SK-N-SH treated with all-trans-retinoic acid at 6 μM for 48 hours (cell line): Measurements from ENCODE around the gene NGB.
A peak's percentile ranks its signal among the peaks of the same experiment; 100 is the strongest.

Source experiments
- ATAC-seq: fragments of 200-7000 bp; cut with Tn5 transposase; 3 replicates; pipeline ENCODE4 v1.9.1; 2020; ENCODE audit warnings: mild to moderate bottlenecking, moderate library complexity
- ARNTL ChIP-seq: fragments of 450-650 bp; formaldehyde crosslinking; IDR thresholded peaks from 2 replicates; pipeline ENCODE4 v1.5.0; 2020; ENCODE audit warnings: low read depth, mild to moderate bottlenecking, moderate library complexity, borderline replicate concordance
- BACH2 ChIP-seq: fragments of 250-450 bp; sonication (Bioruptor Pico); IDR thresholded peaks from 2 replicates; pipeline ENCODE4 v1.9.0; 2021; ENCODE audit warnings: mild to moderate bottlenecking, borderline replicate concordance
- CSDC2 ChIP-seq: fragments of 250-450 bp; sonication (Bioruptor Pico); IDR thresholded peaks from 2 replicates; pipeline ENCODE4 v1.5.0; 2020; ENCODE audit warnings: mild to moderate bottlenecking, moderate library complexity
- ESRRG ChIP-seq: fragments of 250-450 bp; sonication (Bioruptor Pico); IDR thresholded peaks from 2 replicates; pipeline ENCODE4 v1.6.1; 2021; ENCODE audit warnings: mild to moderate bottlenecking
- GLIS3 ChIP-seq: fragments of 250-450 bp; sonication (Bioruptor Pico); IDR thresholded peaks from 2 replicates; pipeline ENCODE4 v1.5.0; 2020; ENCODE audit warnings: mild to moderate bottlenecking, moderate library complexity
- ISL1 ChIP-seq: fragments of 250-450 bp; sonication (Bioruptor Pico); IDR thresholded peaks from 2 replicates; pipeline ENCODE4 v2.1.2; 2022; ENCODE audit warnings: mild to moderate bottlenecking, moderate library complexity
- OSR1 ChIP-seq: fragments of 250-450 bp; sonication (Bioruptor Pico); IDR thresholded peaks from 2 replicates; pipeline ENCODE4 v1.8.0; 2022; ENCODE audit warnings: moderate library complexity, mild to moderate bottlenecking, inconsistent platforms
- PPARA ChIP-seq: fragments of 250-450 bp; sonication (Bioruptor Pico); IDR thresholded peaks from 2 replicates; pipeline ENCODE4 v1.5.0; 2020; ENCODE audit warnings: mild to moderate bottlenecking, borderline replicate concordance
- RARB ChIP-seq: fragments of 250-450 bp; sonication (Bioruptor Pico); IDR thresholded peaks from 2 replicates; pipeline ENCODE4 v1.8.0; 2021; ENCODE audit warnings: mild to moderate bottlenecking, moderate library complexity
- SNAI2 ChIP-seq: fragments of 250-450 bp; sonication (Bioruptor Pico); IDR thresholded peaks from 2 replicates; pipeline ENCODE4 v1.5.0; 2020; ENCODE audit warnings: mild to moderate bottlenecking, moderate library complexity
- TOX ChIP-seq: fragments of 250-450 bp; sonication (Bioruptor Pico); IDR thresholded peaks from 2 replicates; pipeline ENCODE4 v1.8.0; 2021; ENCODE audit warnings: mild to moderate bottlenecking, moderate library complexity, borderline replicate concordance
- ZC3H10 ChIP-seq: fragments of 250-450 bp; sonication (Bioruptor Pico); IDR thresholded peaks from 2 replicates; pipeline ENCODE4 v1.5.1; 2021; ENCODE audit warnings: mild to moderate bottlenecking, moderate library complexity
- ZFP3 ChIP-seq: fragments of 250-450 bp; sonication (Bioruptor Pico); IDR thresholded peaks from 2 replicates; pipeline ENCODE4 v1.5.0; 2020; ENCODE audit warnings: mild to moderate bottlenecking, moderate library complexity
- ZFP30 ChIP-seq: fragments of 450-650 bp; formaldehyde crosslinking; IDR thresholded peaks from 2 replicates; pipeline ENCODE4 v1.5.0; 2022; ENCODE audit warnings: mild to moderate bottlenecking, moderate library complexity
- ZNF565 ChIP-seq: fragments of 450-650 bp; formaldehyde crosslinking; conservative IDR thresholded peaks from 2 replicates; pipeline ENCODE4 v1.5.0; 2020; ENCODE audit warnings: low read depth, mild to moderate bottlenecking, moderate library complexity
- ZNF70 ChIP-seq: fragments of 450-650 bp; formaldehyde crosslinking; IDR thresholded peaks from 2 replicates; pipeline ENCODE4 v1.5.0; 2020; ENCODE audit warnings: mild to moderate bottlenecking, moderate library complexity
- ZNF8 ChIP-seq: fragments of 450-650 bp; formaldehyde crosslinking; IDR thresholded peaks from 2 replicates; pipeline ENCODE4 v1.5.0; 2020; ENCODE audit warnings: mild to moderate bottlenecking, moderate library complexity
- TF ChIP-seq, protein P1 (sequence below): fragments of 250-450 bp; sonication (Bioruptor Pico); IDR thresholded peaks from 2 replicates; pipeline ENCODE4 v1.8.0; 2021; ENCODE audit warnings: low read depth, mild to moderate bottlenecking, moderate library complexity, borderline replicate concordance
- TF ChIP-seq, protein P2 (sequence below): fragments of 250-450 bp; sonication (Bioruptor Pico); IDR thresholded peaks from 2 replicates; pipeline ENCODE4 v1.5.1; 2021; ENCODE audit warnings: mild to moderate bottlenecking, moderate library complexity
- TF ChIP-seq, protein P3 (sequence below): fragments of 250-450 bp; sonication (Bioruptor Pico); IDR thresholded peaks from 2 replicates; pipeline ENCODE4 v1.8.0; 2020; ENCODE audit warnings: mild to moderate bottlenecking, moderate library complexity, borderline replicate concordance
- TF ChIP-seq, protein P4 (sequence below): fragments of 250-450 bp; sonication (Bioruptor Pico); IDR thresholded peaks from 2 replicates; pipeline ENCODE4 v1.5.1; 2020; ENCODE audit warnings: low read depth, mild to moderate bottlenecking, moderate library complexity
- TF ChIP-seq, protein P5 (sequence below): fragments of 250-450 bp; sonication (Bioruptor Pico); IDR thresholded peaks from 2 replicates; pipeline ENCODE4 v1.5.0; 2020; ENCODE audit warnings: mild to moderate bottlenecking, moderate library complexity

NGB gene

DNA sequence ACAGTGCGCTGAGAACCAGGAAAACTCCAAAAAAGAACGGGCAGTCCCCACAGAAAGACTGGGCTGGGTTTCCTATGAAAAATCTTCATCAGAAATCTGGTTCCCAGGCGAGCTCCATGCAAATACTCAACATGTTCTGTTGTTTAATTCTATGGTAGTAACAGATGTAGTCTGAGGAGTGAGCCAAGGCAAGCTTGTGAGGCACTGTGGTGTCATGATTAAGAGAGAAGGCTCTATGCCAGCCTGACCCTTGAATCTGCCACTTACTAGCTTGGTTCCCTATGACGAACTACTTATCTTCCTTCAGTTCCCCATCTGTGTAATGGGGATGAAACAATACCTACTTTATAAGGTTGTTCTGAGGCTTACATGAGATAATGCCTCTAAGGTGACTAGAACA lies 39.0 kb upstream of the NGB start:
- no peak for ATAC-seq
- no peak for TF ChIP-seq PPARA (CRISPR knock-in tag)
- TF ChIP-seq ISL1: no peak
- no peak for TF ChIP-seq ZNF565 (CRISPR knock-in tag)
- TF ChIP-seq SNAI2 (CRISPR knock-in tag): no peak
- TF ChIP-seq, protein P1, sequence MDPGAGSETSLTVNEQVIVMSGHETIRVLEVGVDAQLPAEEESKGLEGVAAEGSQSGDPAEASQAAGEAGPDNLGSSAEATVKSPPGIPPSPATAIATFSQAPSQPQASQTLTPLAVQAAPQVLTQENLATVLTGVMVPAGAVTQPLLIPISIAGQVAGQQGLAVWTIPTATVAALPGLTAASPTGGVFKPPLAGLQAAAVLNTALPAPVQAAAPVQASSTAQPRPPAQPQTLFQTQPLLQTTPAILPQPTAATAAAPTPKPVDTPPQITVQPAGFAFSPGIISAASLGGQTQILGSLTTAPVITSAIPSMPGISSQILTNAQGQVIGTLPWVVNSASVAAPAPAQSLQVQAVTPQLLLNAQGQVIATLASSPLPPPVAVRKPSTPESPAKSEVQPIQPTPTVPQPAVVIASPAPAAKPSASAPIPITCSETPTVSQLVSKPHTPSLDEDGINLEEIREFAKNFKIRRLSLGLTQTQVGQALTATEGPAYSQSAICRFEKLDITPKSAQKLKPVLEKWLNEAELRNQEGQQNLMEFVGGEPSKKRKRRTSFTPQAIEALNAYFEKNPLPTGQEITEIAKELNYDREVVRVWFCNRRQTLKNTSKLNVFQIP (CRISPR knock-in tag): no peak
- TF ChIP-seq CSDC2 (CRISPR knock-in tag): no peak
- no peak for TF ChIP-seq OSR1 (CRISPR knock-in tag)
- no peak for TF ChIP-seq TOX (CRISPR knock-in tag)
- no peak for TF ChIP-seq BACH2 (CRISPR knock-in tag)
- TF ChIP-seq ZC3H10 (CRISPR knock-in tag): no peak
- no peak for TF ChIP-seq ARNTL
- TF ChIP-seq ZNF70: no peak
- TF ChIP-seq, protein P2, sequence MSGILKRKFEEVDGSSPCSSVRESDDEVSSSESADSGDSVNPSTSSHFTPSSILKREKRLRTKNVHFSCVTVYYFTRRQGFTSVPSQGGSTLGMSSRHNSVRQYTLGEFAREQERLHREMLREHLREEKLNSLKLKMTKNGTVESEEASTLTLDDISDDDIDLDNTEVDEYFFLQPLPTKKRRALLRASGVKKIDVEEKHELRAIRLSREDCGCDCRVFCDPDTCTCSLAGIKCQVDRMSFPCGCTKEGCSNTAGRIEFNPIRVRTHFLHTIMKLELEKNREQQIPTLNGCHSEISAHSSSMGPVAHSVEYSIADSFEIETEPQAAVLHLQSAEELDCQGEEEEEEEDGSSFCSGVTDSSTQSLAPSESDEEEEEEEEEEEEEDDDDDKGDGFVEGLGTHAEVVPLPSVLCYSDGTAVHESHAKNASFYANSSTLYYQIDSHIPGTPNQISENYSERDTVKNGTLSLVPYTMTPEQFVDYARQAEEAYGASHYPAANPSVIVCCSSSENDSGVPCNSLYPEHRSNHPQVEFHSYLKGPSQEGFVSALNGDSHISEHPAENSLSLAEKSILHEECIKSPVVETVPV (CRISPR knock-in tag): no peak
- TF ChIP-seq, protein P3, sequence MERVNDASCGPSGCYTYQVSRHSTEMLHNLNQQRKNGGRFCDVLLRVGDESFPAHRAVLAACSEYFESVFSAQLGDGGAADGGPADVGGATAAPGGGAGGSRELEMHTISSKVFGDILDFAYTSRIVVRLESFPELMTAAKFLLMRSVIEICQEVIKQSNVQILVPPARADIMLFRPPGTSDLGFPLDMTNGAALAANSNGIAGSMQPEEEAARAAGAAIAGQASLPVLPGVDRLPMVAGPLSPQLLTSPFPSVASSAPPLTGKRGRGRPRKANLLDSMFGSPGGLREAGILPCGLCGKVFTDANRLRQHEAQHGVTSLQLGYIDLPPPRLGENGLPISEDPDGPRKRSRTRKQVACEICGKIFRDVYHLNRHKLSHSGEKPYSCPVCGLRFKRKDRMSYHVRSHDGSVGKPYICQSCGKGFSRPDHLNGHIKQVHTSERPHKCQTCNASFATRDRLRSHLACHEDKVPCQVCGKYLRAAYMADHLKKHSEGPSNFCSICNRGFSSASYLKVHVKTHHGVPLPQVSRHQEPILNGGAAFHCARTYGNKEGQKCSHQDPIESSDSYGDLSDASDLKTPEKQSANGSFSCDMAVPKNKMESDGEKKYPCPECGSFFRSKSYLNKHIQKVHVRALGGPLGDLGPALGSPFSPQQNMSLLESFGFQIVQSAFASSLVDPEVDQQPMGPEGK (CRISPR knock-in tag): no peak
- TF ChIP-seq ZNF8 (CRISPR knock-in tag): no peak
- TF ChIP-seq ESRRG (CRISPR knock-in tag): no peak
- no peak for TF ChIP-seq ZFP3
- TF ChIP-seq, protein P4, sequence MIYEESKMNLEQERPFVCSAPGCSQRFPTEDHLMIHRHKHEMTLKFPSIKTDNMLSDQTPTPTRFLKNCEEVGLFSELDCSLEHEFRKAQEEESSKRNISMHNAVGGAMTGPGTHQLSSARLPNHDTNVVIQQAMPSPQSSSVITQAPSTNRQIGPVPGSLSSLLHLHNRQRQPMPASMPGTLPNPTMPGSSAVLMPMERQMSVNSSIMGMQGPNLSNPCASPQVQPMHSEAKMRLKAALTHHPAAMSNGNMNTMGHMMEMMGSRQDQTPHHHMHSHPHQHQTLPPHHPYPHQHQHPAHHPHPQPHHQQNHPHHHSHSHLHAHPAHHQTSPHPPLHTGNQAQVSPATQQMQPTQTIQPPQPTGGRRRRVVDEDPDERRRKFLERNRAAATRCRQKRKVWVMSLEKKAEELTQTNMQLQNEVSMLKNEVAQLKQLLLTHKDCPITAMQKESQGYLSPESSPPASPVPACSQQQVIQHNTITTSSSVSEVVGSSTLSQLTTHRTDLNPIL (CRISPR knock-in tag): no peak

DNA sequence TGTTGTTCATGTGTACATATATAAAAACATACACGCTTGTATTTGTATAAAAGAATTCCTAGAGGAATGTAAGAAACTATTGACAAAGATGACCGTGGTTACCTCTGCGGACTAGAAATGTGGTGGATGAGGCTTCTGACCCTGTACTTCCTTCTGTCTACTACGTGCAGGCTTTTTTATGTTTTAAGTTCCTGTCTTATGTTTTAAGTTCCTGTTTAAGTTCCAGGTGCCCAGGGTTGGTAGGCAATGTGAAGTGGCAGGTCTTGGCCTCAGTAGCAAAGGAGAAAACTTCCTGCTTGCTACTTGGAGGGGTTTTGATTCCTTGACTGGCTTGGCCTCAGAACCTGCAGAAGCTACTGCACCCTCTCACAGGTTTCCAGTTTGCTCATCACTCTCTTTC lies 38.1 kb upstream of the NGB start:
- TF ChIP-seq GLIS3 (CRISPR knock-in tag) (no peak), TOX (CRISPR knock-in tag) (no peak)
- TF ChIP-seq, protein P2 (CRISPR knock-in tag): no peak
- TF ChIP-seq, all 23 proteins: peak for 0
- no peak for ATAC-seq

DNA sequence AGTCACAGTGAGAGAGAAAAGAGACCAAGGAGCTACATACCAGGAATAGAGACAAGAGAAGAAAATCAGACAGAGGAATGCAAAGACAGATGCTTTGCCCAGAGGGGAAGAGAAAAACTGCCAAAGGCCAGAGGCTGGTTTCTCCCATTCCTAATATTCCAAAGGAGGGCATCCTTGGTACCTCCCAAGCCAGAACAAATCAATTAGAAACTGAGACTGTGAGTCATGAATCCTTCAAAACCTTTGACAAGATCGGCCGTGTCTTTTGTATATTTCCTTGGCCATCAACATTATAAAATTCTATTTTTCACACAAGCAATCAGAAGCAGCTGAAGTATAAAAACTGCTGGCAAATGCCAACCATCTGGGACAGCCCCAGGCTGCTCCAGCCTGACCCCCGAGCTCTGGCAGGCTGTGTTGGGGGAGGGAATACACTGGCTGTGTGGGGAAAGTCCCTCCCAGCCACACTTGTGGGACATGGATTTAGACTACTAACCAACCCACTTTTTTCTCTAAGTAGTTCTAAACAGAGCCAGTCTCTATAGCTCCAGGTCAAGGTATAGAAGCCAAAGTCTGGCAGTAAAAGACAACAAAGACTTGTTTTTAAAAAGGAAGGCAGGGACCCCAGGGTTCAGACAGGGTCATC lies 36.0 kb upstream of the NGB start:
- ATAC-seq: peak; percentile 63
- TF ChIP-seq PPARA (CRISPR knock-in tag) (no peak), SNAI2 (CRISPR knock-in tag) (no peak), OSR1 (CRISPR knock-in tag) (no peak), ISL1 (no peak), ZNF70 (no peak), ZFP3 (no peak), TOX (CRISPR knock-in tag) (no peak), ESRRG (CRISPR knock-in tag) (no peak), GLIS3 (CRISPR knock-in tag) (no peak), ZNF8 (CRISPR knock-in tag) (no peak), ZNF565 (CRISPR knock-in tag) (no peak), BACH2 (CRISPR knock-in tag) (no peak), ZC3H10 (CRISPR knock-in tag) (no peak), ZFP30 (CRISPR knock-in tag) (no peak), RARB (CRISPR knock-in tag) (no peak), CSDC2 (CRISPR knock-in tag) (no peak)
- TF ChIP-seq, protein P3 (CRISPR knock-in tag): no peak
- TF ChIP-seq, protein P5, sequence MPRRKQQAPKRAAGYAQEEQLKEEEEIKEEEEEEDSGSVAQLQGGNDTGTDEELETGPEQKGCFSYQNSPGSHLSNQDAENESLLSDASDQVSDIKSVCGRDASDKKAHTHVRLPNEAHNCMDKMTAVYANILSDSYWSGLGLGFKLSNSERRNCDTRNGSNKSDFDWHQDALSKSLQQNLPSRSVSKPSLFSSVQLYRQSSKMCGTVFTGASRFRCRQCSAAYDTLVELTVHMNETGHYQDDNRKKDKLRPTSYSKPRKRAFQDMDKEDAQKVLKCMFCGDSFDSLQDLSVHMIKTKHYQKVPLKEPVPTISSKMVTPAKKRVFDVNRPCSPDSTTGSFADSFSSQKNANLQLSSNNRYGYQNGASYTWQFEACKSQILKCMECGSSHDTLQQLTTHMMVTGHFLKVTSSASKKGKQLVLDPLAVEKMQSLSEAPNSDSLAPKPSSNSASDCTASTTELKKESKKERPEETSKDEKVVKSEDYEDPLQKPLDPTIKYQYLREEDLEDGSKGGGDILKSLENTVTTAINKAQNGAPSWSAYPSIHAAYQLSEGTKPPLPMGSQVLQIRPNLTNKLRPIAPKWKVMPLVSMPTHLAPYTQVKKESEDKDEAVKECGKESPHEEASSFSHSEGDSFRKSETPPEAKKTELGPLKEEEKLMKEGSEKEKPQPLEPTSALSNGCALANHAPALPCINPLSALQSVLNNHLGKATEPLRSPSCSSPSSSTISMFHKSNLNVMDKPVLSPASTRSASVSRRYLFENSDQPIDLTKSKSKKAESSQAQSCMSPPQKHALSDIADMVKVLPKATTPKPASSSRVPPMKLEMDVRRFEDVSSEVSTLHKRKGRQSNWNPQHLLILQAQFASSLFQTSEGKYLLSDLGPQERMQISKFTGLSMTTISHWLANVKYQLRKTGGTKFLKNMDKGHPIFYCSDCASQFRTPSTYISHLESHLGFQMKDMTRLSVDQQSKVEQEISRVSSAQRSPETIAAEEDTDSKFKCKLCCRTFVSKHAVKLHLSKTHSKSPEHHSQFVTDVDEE (CRISPR knock-in tag): no peak
- TF ChIP-seq, protein P4 (CRISPR knock-in tag): no peak
